T-helper 1 cell treated with Interleukin-12 subunit alpha and Interleukin-12 subunit beta and Interleukin-4 antibody, amounts not matched to agents 30 ng/mL and 1 ng/mL, for 36 hours (primary cell): ENCODE data around the gene RPTOR. TPM values are rescaled to one million over a fixed set of nuclear protein-coding genes. Genes with fewer than 3 reads are reported as not detected.

Experiments used
- intact Hi-C: fragments of 100-400 bp; cut with micrococcal nuclease; formaldehyde crosslinking; loops from one replicate; pipeline ENCODE4 v1.15.1; 2024
- total RNA-seq: library from RNA; stranded (reverse); gene quantifications from 2 replicates; pipeline ENCODE4 v1.2.3, GENCODE V29; 2022

RPTOR gene
- total RNA-seq, 1 donor from 2014 or later, result 75.6 TPM

GRCh38 chr17:80851277-80851925 is 306.8 kb downstream of the RPTOR start:
- intact Hi-C loops, result loop anchor here (10.0 kb wide), 1 partner anchor 377 kb away; the partner anchor contains the start of gene NPTX1

GRCh38 chr17:80852476-80853015 is 307.9 kb downstream of the RPTOR start:
- intact Hi-C loops, result loop anchor here (10.0 kb wide), 1 partner anchor 378 kb away; the partner anchor contains the start of gene NPTX1

GRCh38 chr17:80853076-80853475 is 308.4 kb downstream of the RPTOR start:
- intact Hi-C loops, result loop anchor here (10.0 kb wide), 1 partner anchor 378 kb away; the partner anchor contains the start of gene NPTX1

- intact Hi-C loops, result loop anchor here (10.0 kb wide), 1 partner anchor 379 kb away; the partner anchor contains the start of gene NPTX1
These were observed 309.6 kb downstream of the RPTOR start for GRCh38 chr17:80854220-80854619.

- intact Hi-C loops, result loop anchor here (10.0 kb wide), 1 partner anchor 381 kb away; the partner anchor contains the start of gene NPTX1
These were observed 310.7 kb downstream of the RPTOR start for GRCh38 chr17:80855196-80855947.

- intact Hi-C loops, result loop anchor here (1.0 to 10.0 kb wide), 9 partner anchors 9 to 381 kb away; partner anchors contain the start of gene NPTX1
These were observed 311.6 kb downstream of the RPTOR start for GRCh38 chr17:80855948-80856862.

GRCh38 chr17:80856863-80857755 is 312.5 kb downstream of the RPTOR start:
- intact Hi-C loops, result loop anchor here (1.0 to 10.0 kb wide), 9 partner anchors 9 to 382 kb away; partner anchors contain the start of gene NPTX1

GRCh38 chr17:80857756-80858171 is 313.1 kb downstream of the RPTOR start:
- intact Hi-C loops, result loop anchor here (2.0 to 10.0 kb wide), 3 partner anchors 67 to 383 kb away; partner anchors contain the start of gene NPTX1

GRCh38 chr17:80858301-80859001 is 313.8 kb downstream of the RPTOR start:
- intact Hi-C loops, result loop anchor here (10.0 kb wide), 1 partner anchor 384 kb away; the partner anchor contains the start of gene NPTX1

GRCh38 chr17:80859002-80859941 is 314.6 kb downstream of the RPTOR start:
- intact Hi-C loops, result loop anchor here (10.0 kb wide), 1 partner anchor 384 kb away; the partner anchor contains the start of gene NPTX1

GRCh38 chr17:80860101-80860671 is 315.5 kb downstream of the RPTOR start:
- intact Hi-C loops, result no loop called here

GRCh38 chr17:80860703-80861417 is 316.2 kb downstream of the RPTOR start:
- intact Hi-C loops, result loop anchor here (1.0 kb wide), 2 partner anchors 10 to 317 kb away; partner anchors contain the start of gene RPTOR

- intact Hi-C loops, result loop anchor here (1.0 kb wide), 2 partner anchors 10 to 317 kb away; partner anchors contain the start of gene RPTOR
These were observed 316.8 kb downstream of the RPTOR start for GRCh38 chr17:80861418-80861815.

- intact Hi-C loops, result loop anchor here (1.0 kb wide), 2 partner anchors 9 to 318 kb away; partner anchors contain the start of gene RPTOR
These were observed 317.3 kb downstream of the RPTOR start for GRCh38 chr17:80861892-80862291.

- intact Hi-C loops, result no loop called here
These were observed 317.9 kb downstream of the RPTOR start for GRCh38 chr17:80862481-80862961.

GRCh38 chr17:80862978-80863377 is 318.3 kb downstream of the RPTOR start:
- intact Hi-C loops, result no loop called here
